ENCODE measurements around the gene SLC25A41.
"Not testable (repeated sequence)": the region's sequence is repeated elsewhere in the genome, so short reads cannot be mapped to it uniquely, and the experiment has no call there.

The SLC25A41 gene

DNA sequence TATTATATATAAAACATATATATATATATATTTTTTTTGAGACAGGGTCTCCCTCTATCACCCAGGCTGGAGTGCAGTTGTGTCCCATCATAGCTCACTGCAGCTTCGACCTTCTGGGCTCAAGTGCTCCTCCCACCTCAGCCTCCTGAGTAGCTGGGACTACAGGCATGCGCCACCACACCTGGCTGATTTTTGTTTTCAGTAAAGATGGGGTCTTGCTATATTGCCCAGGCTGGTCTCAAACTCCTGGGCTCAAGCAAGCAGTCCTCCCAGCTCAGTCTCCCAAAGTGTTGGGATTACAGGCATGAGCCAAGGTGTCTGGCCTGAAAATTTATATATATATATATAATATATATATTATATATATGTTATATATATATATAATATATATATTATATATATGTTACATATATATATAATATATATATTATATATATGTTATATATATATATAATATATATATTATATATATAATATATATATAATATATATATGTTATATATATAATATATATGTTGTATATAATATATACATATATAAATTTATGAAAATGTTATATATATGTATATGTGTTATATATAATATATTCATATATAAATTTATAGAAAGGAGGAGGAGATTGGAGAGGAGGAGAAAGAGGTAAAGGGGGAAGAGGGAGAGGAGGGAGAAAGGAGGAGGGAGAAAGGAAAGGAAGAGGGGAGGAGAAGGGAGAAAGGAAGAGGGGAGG lies 4.7 kb downstream of the SLC25A41 start:
- not testable (repeated sequence) for DNase-seq (ENCODE audit: low spot score)

DNA sequence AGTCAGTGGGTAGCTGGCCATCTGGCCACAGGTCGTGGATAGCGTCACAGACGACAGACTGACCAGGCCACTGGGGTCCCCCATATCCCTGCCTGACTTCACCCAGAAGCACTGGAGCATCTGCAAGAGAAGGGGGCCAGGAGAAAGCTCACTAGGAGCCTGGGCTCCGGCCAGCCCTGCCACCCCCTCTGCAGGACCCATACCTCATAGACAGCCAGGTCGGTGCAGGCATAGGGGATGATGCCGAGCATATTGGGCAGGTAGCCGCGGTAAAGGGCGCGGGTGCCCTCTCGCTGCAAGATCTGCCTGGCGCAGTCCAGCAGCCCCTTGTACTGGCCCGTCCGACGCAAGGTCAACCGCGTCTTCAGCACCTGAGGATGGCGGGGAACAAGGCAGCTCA lies 6.4 kb downstream of the SLC25A41 start:
- DNase-seq (ENCODE audit: low spot score) = no peak

DNA sequence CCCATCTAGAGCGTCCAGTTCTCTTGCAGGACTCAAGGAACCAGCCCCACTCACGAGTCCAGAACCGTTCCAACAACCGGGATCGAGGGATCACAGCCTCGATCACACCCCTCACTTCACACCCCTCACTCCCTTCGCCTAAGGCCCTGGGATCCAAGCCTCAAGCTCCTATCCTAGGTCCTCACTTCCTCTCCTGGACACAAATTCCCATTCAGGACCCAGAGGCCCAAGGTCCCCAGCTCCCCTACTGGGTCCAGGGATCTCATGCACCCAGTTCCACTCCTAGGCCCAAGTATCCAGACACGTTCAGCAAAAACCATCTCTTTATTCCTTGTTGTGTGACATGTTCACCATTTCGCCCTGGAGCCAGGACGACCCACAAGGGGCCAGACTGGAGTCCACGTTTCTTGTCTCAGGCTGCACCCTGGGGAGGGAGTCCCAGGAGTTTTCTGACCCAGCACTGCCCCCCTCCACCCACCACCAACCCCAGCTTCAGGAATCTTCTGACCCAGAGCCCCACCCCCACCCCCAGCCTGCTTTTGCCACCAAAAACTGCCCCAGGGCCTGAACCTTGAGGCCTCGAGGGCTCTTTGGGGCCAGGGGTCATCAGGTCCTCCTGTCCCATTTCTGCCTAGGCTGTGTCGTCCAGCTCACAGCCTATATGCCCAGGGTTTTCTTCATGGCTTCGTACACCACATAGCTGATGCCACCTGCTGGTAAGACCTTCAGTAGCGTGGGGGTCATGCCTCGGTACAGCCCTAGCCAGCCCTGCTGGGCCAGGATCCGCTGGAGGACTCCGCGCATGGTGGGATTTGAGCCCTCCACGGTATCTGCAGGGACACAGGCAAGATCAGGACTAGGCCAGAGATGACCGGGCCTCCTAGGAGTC lies 7.6 kb downstream of the SLC25A41 start:
- DNase-seq (ENCODE audit: low spot score) = no peak

DNA sequence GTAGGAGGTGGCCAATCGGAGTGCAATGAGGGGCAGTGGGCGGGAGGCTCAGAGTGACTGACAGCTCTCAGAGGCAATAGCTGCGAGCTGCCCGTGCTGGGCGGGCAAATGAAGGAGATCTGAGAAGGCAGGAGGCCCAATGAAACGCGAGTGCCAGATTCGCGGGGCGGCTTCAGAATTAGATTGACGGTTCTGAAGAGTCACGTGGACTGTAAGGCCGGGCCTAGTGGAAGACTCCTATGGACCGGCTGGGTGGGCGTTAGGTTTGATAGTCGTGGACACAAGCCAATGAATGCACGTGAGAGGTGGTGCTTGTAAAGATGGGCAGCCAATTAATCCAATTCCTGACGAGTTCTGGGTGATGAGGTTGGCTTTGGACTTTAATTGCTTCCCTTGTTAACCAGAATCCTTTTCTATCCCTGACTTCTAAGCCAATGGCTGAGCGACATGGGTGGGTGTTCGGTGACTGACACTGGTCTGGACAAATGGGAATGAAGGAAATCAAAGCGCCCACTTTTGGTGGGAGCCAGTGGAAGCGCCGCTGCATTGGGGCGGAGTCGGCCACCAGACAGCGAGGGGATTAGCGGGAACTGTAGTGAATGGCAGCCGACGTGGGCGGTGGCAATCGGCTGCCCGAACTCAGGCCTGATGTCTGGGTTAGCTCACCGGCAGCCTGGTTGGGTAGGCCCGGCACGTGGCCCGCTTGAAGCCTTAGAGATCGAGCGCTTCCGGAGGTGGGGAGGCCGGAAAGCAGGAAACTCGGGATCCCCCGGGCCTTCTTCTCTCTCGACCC lies 8.4 kb downstream of the SLC25A41 start:
- peak; percentile 100 for DNase-seq (ENCODE audit: low spot score)

DNA sequence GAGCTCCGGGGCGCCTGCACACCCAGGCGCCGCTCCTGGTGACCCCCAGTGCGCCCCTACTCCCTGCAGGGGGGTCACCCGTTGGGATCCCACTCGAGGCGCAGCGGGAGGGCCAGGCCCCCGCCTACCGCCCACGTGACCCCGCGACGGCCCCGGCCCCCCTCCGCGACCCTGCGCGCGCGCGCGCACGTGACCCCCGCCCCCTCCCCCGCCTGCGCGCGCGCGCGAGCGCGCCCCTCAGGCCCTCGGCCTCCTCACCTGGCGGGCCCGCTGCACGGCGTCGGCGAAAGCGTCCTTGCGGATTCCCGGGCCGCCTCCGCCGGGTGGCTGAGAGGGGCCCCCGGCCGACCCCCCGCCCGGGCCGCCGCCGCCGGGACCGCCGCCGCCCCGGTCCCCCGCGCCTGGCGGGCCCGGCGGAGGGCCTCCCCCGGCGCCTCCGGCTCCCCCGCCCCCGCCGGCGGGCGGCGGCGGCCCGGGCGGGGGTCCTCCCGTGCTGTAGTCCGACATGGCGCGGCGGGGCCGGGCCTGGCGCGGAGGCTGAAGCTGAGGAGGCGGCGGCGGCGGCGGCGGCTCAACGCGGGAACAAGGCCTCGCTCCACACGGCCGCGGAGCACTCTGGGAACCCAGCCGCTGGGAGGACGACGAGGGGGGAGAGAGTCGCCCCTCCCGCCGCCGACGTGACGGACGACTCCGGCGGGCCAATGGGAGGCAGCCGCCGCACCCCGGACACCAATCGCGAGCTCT lies 9.2 kb downstream of the SLC25A41 start, which contains the start of gene KHSRP:
TSS of gene KHSRP (minus strand) at position 617 of the 744 bp plus-strand sequence. CDS start at position 507, 110 bp downstream.
- DNase-seq (ENCODE audit: low spot score) = no peak

DNA sequence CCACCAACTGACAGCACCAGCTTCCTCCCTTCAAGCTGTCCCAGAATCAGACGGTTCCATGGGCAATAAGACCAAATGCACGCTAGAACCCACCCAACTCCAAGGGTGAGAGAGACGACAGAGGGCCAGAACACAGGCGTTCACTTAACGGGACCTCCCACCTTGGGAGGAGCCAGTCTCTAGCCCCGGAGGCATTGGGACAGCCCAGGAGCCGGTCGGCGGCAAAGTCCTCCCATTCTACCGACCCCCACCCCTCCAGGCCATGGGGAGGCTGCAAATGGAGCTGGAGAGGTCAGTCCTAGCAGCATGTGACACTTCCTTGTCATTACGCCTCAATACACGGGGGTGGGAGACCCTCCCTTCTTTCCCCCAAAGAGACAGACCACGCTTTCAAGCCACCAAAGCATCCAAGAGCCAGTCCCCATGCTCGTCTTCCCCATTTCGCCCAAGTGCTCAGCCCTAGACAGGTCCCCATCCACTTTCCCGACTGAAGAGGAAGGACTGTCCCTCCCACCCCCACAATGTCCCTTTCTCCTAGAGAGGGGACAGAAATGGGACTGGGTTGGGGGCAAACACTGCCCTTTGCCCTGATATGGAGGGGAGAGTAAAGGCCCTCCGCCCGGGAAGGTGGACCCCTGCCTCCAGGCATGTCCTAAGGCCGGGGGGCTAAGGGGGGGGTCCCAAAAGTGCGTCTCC lies 9.9 kb downstream of the SLC25A41 start:
- DNase-seq (ENCODE audit: low spot score) = peak; percentile 50

DNA sequence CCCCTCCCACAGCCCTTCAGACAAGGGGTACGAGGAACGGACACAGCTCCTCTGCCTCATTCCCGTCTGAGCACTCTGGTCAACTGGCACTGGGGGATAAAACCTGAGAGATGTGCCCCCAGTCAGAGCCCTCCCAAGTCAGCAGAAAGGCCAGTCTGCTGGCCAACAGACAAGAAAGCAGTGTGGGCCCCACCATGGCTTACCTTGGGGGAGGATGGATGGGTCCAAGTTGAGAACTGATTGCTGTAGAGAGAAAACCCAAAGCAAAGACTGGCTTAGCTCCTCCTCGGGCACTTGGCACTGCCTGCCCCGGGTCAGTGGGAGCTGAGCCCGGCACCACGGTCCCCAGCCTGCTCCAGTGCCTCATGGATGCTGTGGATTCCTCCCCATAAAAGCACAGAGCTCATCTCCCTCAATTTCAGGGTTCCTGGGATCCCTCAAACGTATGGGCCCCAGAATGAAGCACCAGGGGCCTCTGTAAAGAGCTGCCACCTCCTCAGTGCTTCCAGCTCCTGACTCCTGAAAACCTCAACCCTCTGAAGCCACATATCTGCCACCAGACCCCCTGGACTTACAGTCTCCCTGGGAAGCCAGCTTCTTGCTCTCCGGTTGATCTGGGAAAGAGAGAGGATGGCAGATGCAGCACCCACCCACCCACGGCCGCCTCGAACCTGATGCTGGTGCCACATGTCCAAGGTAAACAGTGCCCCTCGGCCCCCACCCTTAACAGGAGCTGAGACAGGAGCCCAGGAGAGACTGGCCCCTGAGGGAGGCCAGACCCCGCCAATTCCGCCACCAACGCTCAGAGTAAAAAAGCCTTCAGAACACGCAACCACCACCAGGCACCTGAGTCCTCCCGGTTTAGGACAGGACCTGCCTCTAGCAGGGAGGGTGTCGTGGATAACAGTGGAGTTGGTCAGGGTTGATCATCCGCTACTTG lies 12.2 kb downstream of the SLC25A41 start:
- DNase-seq (ENCODE audit: low spot score) = no peak

DNA sequence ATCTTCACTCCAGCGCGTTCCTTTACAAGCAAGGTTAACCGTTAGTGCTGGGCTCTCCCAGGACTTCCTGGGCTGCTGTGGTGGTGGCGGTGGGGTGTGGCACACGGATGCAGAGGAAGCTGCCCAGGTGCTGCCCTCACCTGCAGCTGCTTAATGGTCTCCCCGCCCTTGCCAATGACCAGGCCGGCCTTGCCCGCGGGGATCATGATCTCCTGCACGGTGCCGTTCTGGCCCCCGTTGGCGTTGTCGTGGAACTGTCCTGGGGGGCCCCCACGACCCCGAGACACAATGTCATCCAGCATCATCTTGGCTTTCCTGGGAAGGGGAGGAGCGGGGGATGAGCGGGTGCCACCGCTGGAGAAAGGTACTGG lies 15.0 kb downstream of the SLC25A41 start:
- no peak for DNase-seq (ENCODE audit: low spot score)

DNA sequence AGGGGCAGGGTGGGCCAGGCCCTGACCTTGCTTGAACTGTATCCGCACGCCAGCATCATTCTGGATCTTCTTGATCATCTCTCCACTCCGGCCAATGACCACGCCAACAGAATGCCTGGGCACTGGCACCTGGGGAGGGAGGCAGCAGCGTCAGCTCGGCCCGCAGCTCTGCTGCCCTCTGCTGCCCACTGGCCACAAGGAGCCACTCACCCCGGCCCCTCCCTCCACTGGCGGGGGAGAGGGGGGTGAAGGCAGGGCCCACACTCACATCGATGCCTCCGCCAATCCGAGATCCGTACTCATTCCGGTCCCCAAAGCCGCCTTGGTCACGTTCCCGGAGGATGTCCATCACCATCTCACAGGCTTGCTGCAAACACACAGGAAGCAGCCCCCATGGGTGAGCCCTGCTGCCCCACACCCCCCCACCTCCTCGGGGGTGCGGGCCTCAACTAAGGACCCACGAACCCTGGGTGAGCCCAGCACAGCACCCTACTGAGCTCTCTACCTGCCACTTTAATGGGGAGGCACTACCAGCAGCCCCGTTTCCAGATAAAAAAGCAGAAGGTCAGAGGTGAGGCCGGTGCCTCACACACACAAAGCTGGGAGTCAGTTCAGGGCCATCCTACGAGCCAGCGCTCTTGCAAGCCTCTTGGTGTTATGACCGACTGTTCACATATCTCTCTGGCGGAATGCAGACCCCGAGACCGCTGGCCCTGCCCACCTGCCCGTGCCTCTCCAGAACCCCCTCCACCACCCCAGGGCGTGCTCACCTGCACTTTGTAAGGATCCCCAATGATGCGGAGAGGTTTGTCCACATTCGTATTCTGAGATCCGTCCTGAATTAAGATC lies 15.6 kb downstream of the SLC25A41 start:
- peak; percentile 34 for DNase-seq (ENCODE audit: low spot score)

DNA sequence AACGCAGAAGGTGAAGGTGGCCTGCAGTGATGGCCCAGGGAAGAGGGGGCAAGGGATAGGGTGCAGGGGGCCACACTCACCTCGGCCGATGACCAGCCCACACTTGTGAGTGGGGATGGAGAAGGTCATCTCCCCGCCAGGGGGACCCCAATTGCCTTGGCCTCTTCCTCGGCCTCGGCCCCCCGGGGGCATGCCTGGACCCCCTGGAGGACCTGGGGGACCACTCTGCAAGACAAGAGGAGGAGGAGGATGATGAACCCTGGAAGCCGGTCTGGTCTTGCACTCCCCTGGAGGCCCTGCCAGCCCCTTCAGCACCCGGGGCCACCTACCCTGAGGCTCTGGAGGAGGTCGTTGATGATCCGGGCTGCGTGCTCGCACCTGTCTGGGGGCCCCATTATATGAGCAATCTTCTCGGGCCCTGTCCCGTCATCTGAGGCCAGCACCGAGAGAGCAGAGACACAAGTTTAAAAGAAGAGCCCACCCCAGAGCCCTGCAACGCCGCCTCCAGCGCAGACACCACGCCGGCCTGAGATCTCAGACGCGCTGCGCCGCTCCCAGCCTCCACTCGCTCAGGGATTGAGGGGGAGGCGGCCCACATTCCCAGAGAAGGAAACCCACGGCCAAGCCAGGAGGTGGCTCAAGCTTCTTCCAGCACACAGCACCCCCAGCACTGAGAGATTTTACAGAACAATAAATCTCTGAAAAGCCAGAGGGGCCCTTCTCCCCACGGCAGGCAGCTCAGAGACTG lies 16.7 kb downstream of the SLC25A41 start:
- DNase-seq (ENCODE audit: low spot score) = no peak

DNA sequence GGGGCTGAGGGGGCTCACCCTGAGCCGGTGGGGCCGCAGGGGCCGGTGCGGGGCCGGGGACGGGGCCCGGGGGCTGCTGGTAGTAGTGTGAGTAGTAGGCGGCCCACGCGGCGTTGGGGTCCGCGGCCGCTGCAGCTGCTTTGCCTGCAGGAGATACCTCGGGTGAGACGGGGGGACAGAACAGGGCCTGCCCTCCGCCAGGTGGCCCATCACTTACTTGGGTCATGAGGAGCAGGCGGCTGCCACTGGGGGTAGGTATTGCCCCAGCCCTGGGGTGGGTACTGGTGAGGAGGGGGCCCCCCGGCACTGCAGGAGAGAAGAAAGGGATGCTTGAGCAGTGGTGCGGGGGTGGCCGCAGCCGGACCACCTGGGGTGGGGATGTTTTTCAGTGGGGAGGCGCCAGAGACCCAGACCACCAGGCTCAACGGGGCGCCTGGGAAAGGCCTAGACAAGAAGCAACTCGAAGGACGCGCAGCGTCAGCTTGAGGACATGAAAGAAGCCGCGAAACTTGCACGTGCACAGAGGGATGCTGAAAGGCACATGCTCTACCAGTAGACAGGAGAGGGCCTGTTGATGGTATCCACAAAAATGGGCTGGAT lies 17.9 kb downstream of the SLC25A41 start:
- no peak for DNase-seq (ENCODE audit: low spot score)

DNA sequence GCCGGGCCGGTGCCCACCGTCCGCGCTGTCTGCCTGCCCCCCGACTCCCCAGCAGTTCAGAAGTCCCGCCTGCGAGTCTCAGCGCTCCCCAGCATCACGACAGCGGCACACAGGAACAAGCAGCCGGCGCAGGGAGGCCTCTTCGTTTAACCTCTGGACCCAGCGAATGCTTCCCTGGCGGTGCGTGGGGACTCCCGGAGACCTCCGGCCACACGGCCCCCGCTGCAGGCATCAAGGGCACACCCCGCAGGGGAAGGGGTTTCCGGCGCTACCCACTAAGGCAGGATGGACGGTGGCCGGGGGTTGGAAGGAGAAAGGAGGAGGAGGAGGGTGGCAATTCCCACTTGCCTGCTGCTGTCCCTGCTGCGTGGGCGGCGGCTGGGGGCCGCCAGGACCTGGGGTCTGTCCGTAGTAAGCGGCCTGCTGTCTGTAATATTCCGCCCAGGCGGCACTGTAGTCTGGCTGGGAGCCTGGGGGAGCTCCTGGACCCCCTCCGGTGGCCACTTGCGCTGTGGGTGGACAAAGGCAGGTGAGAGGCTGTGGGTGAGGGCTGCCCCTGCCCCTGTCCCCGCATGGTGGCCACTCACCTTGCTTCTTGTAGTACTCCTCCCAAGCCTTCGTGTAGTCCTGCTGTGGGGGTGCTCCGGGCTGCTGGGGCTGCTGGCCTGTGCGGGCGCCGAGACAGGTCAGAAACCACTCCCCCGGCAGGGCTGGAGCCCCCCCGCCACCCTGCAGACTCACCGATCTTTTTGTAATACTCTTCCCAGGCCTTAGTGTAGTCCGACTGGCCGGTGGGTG lies 18.6 kb downstream of the SLC25A41 start:
- DNase-seq (ENCODE audit: low spot score) = no peak

DNA sequence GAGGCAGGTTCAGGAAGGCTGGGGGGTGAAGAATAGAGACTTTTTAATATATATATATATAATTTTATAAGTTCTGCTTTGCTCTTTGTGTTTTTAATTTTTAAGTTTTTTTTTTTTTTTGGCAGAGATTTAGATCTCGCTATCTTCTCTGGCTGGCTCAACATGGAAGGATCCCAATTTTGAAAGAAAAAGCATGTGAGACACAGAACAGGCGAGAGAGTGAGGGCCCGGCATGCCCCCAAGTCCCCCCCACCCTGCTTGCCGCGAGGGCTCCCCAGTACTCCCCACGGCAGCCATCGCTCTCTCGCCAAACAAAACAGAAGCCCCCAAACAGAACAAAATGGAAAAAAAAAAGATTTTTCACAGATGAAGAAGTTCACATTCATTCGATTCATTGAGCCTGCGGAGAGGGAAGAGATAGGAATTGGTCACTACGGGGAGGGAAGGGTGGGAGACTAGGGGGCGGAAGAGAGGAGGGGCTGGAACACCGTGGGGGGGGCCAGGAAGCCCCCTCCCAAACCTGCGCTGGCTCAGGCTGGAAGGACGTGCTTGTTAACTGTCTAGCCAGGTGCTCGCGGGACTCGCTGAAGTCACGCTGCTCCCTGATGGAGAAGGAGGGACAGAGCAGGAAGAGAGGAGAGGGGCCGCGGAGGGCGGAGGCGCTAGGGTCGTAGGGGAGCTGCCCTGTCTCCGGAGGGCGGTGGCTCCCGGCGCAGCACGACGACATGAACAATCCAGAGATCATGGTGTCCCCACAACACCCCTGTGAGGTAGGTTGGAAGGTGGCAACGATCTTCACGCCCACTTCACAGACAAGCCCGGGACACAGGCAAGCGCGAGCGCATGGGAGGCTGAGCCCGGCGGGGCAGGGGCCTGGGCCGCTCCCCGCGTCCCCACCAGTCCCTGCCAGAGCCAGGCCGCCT lies 19.6 kb downstream of the SLC25A41 start:
- no peak for DNase-seq (ENCODE audit: low spot score)

DNA sequence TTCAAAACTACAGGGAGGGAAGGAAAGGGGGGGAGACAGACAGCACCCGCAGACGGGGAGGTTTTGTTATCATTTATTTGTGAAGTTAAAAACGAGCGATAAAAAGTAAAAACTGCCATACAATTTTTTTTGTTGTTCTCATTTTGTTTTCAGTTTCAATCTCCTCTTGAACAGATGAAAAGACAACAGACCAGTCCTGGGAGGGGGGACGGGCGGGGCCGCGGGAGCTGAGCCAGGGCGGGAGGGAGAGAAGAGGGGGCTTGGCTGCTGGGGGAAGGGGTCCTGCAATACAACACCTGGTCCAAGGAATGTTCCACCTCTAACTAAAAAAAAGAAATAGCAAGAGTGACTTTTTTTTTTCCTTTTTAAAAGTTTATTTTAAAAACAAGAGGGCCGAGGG lies 20.3 kb downstream of the SLC25A41 start:
- DNase-seq (ENCODE audit: low spot score) = no peak

DNA sequence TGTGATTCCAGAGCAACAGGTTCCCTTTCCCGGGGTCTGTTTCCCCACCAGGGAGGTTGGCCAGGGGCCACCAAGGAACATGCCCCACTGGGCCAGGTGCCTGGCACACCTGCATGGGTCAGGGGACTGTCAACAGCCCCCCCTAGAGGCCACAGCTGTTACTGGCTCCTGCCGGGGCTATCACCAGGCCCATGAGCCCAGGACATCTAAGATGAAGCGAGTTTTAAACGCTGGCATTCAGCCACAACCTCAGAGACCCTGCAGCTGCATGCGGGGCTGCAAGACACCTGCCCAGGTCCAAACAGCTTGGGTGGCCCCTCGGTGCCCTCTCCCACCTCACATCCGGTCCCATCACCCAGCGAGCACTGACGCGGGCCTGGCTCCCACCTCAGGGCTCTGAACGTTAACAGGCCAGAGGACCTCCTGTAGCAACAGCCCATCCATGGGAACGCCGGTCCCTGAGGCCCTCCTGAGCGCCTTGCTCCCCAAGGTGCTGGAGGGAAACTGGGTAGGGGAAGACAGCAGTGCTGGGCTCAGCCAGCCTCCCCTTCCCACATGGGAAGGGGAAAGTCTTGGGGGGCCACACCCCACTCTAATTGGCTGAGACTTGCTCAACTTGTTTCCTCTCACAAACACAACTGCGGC lies 21.0 kb downstream of the SLC25A41 start:
- DNase-seq (ENCODE audit: low spot score) = peak; percentile 37
